GM18505 (cell line): ENCODE results near the gene TANGO6.

Source experiments
- ATAC-seq: cut with Tn5 transposase; IDR thresholded peaks from one replicate; pipeline ENCODE4 v1.9.1; 2021; ENCODE audit not compliant: unreplicated experiment
- POLR2A ChIP-seq: IDR thresholded peaks from 4 replicates; pipeline ENCODE4 v1.6.1; 2011; ENCODE audit warnings: borderline replicate concordance; ENCODE audit not compliant: insufficient read depth, insufficient read length; ENCODE audit errors: extremely low read depth

Gene TANGO6

DNA sequence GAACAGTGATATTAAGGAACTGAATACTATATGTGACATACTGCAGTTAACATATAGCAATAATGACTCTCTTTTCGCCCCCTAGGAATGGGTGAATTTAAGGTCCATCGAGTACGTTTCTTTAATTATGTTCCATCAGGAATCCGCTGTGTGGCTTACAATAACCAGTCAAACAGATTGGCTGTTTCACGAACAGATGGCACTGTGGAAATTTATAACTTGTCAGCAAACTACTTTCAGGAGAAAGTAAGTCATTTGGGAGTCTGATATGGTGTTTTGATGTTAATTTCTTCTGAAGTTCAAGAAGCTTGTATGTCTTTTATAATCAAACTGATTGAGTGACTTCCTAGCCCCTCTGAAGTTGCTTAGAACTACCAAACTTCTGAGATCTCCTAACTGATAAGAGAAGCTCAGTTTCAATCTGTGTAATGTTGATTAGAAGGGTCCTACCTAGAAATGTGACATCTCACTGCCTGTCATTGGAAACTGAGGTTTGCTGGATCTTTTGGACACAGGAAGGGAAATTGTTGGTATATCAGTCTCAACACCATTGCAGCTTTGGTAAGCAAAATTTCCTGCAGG lies 290.1 kb downstream of the TANGO6 start:
- no peak for TF ChIP-seq POLR2A
- no peak for ATAC-seq
